Activated T-helper 1 cell treated with anti-CD3 and anti-CD28 coated beads, Interleukin-12 subunit alpha, Interleukin-12 subunit beta, Interleukin-2, Interleukin-4 antibody, amounts not matched to agents 30 ng/mL and 10 ng/mL and 1 ng/mL, durations not matched to agents 14 hours and 24 hours and 36 hours (primary cell): ENCODE results near the gene LYZ. TPM values are rescaled to one million over a fixed set of nuclear protein-coding genes. Genes with fewer than 3 reads are reported as not detected.

Experiments
- DNase-seq: peaks from one replicate; pipeline ENCODE4 v3.0.0; 2021; ENCODE audit warnings: low spot score
- H3K27ac Mint-ChIP-seq: one replicate; pipeline ENCODE4 v1.8.0; 2021; ENCODE audit warnings: mild to moderate bottlenecking, mixed read lengths
- H3K27me3 Mint-ChIP-seq: one replicate; pipeline ENCODE4 v1.8.0; 2022; ENCODE audit warnings: mild to moderate bottlenecking, moderate library complexity, mixed read lengths; ENCODE audit not compliant: insufficient read depth
- H3K36me3 Mint-ChIP-seq: one replicate; pipeline ENCODE4 v1.8.0; 2021; ENCODE audit warnings: low read depth, mixed read lengths
- H3K4me1 Mint-ChIP-seq: one replicate; pipeline ENCODE4 v1.8.0; 2021; ENCODE audit warnings: low read depth, mixed read lengths
- H3K4me3 Mint-ChIP-seq: one replicate; pipeline ENCODE4 v1.8.0; 2021; ENCODE audit warnings: mild to moderate bottlenecking, moderate library complexity, mixed read lengths
- H3K9me3 Mint-ChIP-seq: one replicate; pipeline ENCODE4 v1.8.0; 2021; ENCODE audit warnings: mixed read lengths
- intact Hi-C: fragments of 100-400 bp; cut with micrococcal nuclease; formaldehyde crosslinking; loops from one replicate; pipeline ENCODE4 v1.15.1; 2024
- total RNA-seq: library from RNA; stranded (reverse); gene quantifications from 2 replicates; pipeline ENCODE4 v1.2.3, GENCODE V29; 2022

Gene LYZ
- total RNA-seq, 1 donor from 2014 or later = not detected

GRCh38 chr12:69360348-69360672, 12.1 kb downstream of the LYZ start:
- intact Hi-C loops = loop anchor here (1.0 to 2.0 kb wide), 4 partner anchors 110 to 882 kb away; partner anchors contain the start of genes CNOT2, FRS2 and RAB3IP
- DNase-seq = no peak
- Mint-ChIP-seq H3K36me3 (peaks cover 16% of the 10 kb centered on the region), H3K4me3 (peak overlapping the region; percentile 94), H3K9me3 (no peaks in the 10 kb centered on the region), H3K27ac (peak overlapping the region; percentile 89), H3K27me3 (no peaks in the 10 kb centered on the region), H3K4me1 (peaks cover 33% of the 10 kb centered on the region)

GRCh38 chr12:69366796-69367195, 18.6 kb downstream of the LYZ start:
- no peak for DNase-seq
- Mint-ChIP-seq H3K36me3 (peaks cover 31% of the 10 kb centered on the region), H3K4me3 (no peak overlapping the region), H3K27me3 (no peaks in the 10 kb centered on the region), H3K9me3 (no peaks in the 10 kb centered on the region), H3K4me1 (peaks cover 33% of the 10 kb centered on the region), H3K27ac (no peak overlapping the region)
- intact Hi-C loops = no loop called here

- intact Hi-C loops = no loop called here
- no peak for DNase-seq
- Mint-ChIP-seq H3K4me3 (no peak overlapping the region), H3K4me1 (peaks cover 33% of the 10 kb centered on the region), H3K9me3 (no peaks in the 10 kb centered on the region), H3K27me3 (no peaks in the 10 kb centered on the region), H3K27ac (no peak overlapping the region), H3K36me3 (peaks cover 40% of the 10 kb centered on the region)
Observed at GRCh38 chr12:69368171-69368570, 20.0 kb downstream of the LYZ start.

GRCh38 chr12:69383074-69383473, 34.9 kb downstream of the LYZ start:
- Mint-ChIP-seq H3K27me3 (no peaks in the 10 kb centered on the region), H3K4me1 (no peaks in the 10 kb centered on the region), H3K4me3 (no peak overlapping the region), H3K9me3 (no peaks in the 10 kb centered on the region), H3K27ac (no peak overlapping the region), H3K36me3 (peaks cover 36% of the 10 kb centered on the region)
- no peak for DNase-seq
- intact Hi-C loops = no loop called here

GRCh38 chr12:69385038-69385437, 36.9 kb downstream of the LYZ start:
- peaks cover 27% of the 10 kb centered on the region for H3K36me3 Mint-ChIP-seq
- H3K4me1 Mint-ChIP-seq = no peaks in the 10 kb centered on the region
- intact Hi-C loops = no loop called here
- no peaks in the 10 kb centered on the region for H3K27me3 Mint-ChIP-seq
- no peak overlapping the region for H3K4me3 Mint-ChIP-seq
- DNase-seq = no peak
- H3K9me3 Mint-ChIP-seq = no peaks in the 10 kb centered on the region
- no peak overlapping the region for H3K27ac Mint-ChIP-seq

GRCh38 chr12:69386921-69387320, 38.7 kb downstream of the LYZ start:
- peak overlapping the region; percentile 21 for H3K27ac Mint-ChIP-seq
- no peak for DNase-seq
- intact Hi-C loops = no loop called here
- no peaks in the 10 kb centered on the region for H3K9me3 Mint-ChIP-seq
- H3K4me1 Mint-ChIP-seq = no peaks in the 10 kb centered on the region
- H3K36me3 Mint-ChIP-seq = peaks cover 30% of the 10 kb centered on the region
- H3K27me3 Mint-ChIP-seq = no peaks in the 10 kb centered on the region
- H3K4me3 Mint-ChIP-seq = no peak overlapping the region

- Mint-ChIP-seq H3K4me3 (no peak overlapping the region), H3K4me1 (no peaks in the 10 kb centered on the region), H3K36me3 (peaks cover 29% of the 10 kb centered on the region), H3K27ac (no peak overlapping the region), H3K9me3 (no peaks in the 10 kb centered on the region), H3K27me3 (no peaks in the 10 kb centered on the region)
- intact Hi-C loops = loop anchor here (1.0 kb wide), 1 partner anchor 183 kb away; no protein-coding TSS in a partner anchor
- no peak for DNase-seq
Observed at GRCh38 chr12:69388371-69388770, 40.2 kb downstream of the LYZ start.

- DNase-seq = no peak
- Mint-ChIP-seq H3K27me3 (no peaks in the 10 kb centered on the region), H3K4me3 (no peak overlapping the region), H3K9me3 (no peaks in the 10 kb centered on the region), H3K27ac (no peak overlapping the region), H3K4me1 (no peaks in the 10 kb centered on the region), H3K36me3 (peaks cover 27% of the 10 kb centered on the region)
- intact Hi-C loops = no loop called here
Observed at GRCh38 chr12:69389831-69390230, 41.6 kb downstream of the LYZ start.

GRCh38 chr12:69392179-69392928, 44.2 kb downstream of the LYZ start:
- H3K4me1 Mint-ChIP-seq = no peaks in the 10 kb centered on the region
- intact Hi-C loops = no loop called here
- peaks cover 35% of the 10 kb centered on the region for H3K36me3 Mint-ChIP-seq

GRCh38 chr12:69396041-69396440, 47.9 kb downstream of the LYZ start:
- intact Hi-C loops = no loop called here

More at GRCh38 chr12:69392179-69392928, 44.2 kb downstream of the LYZ start:
- DNase-seq = no peak
- Mint-ChIP-seq H3K9me3 (peaks cover 9% of the 10 kb centered on the region), H3K27ac (no peak overlapping the region), H3K27me3 (no peaks in the 10 kb centered on the region), H3K4me3 (no peak overlapping the region)

GRCh38 chr12:69396963-69397362, 48.8 kb downstream of the LYZ start:
- Mint-ChIP-seq H3K9me3 (peaks cover 12% of the 10 kb centered on the region), H3K27ac (no peak overlapping the region), H3K36me3 (peaks cover 26% of the 10 kb centered on the region), H3K4me3 (no peak overlapping the region), H3K4me1 (no peaks in the 10 kb centered on the region), H3K27me3 (no peaks in the 10 kb centered on the region)
- intact Hi-C loops = no loop called here
- no peak for DNase-seq

More at GRCh38 chr12:69396041-69396440, 47.9 kb downstream of the LYZ start:
- Mint-ChIP-seq H3K36me3 (peaks cover 32% of the 10 kb centered on the region), H3K4me3 (no peak overlapping the region), H3K27ac (no peak overlapping the region), H3K4me1 (no peaks in the 10 kb centered on the region), H3K27me3 (no peaks in the 10 kb centered on the region), H3K9me3 (peaks cover 12% of the 10 kb centered on the region)
- no peak for DNase-seq

- DNase-seq = no peak
- intact Hi-C loops = no loop called here
- Mint-ChIP-seq H3K9me3 (peaks cover 12% of the 10 kb centered on the region), H3K4me1 (no peaks in the 10 kb centered on the region), H3K36me3 (peaks cover 22% of the 10 kb centered on the region), H3K4me3 (no peak overlapping the region), H3K27me3 (no peaks in the 10 kb centered on the region), H3K27ac (no peak overlapping the region)
Observed at GRCh38 chr12:69397978-69398377, 49.8 kb downstream of the LYZ start.

- Mint-ChIP-seq H3K27me3 (no peaks in the 10 kb centered on the region), H3K4me3 (no peak overlapping the region), H3K27ac (no peak overlapping the region), H3K9me3 (peaks cover 4% of the 10 kb centered on the region), H3K4me1 (no peaks in the 10 kb centered on the region), H3K36me3 (peaks cover 12% of the 10 kb centered on the region)
- intact Hi-C loops = no loop called here
- no peak for DNase-seq
Observed at GRCh38 chr12:69401940-69402339, 53.8 kb downstream of the LYZ start.
